Measurements from ENCODE around the gene OBP2B.
A peak's percentile ranks its signal among the peaks of the same experiment; 100 is the strongest.

Gene OBP2B

GRCh38 chr9:133199648-133200321 is 9.3 kb downstream of the OBP2B start:
- H3K27me3 ChIP-seq = peaks cover 5% of the 10 kb centered on the region; the same call in 1 of the 2 replicates

GRCh38 chr9:133195029-133195428 is 14.0 kb downstream of the OBP2B start:
- TF ChIP-seq CTCF (IDR thresholded peaks at IDR 0.05; ENCODE audit: low read depth, low read length) = no peak
- H3K4me3 ChIP-seq (ENCODE audit: low read depth, low read length) = no peak overlapping the region
- 0 out of 2 replicates have a peak, but pooled peaks cover 3% of the 10 kb centered on the region for H3K9me3 ChIP-seq
- peaks cover 3% of the 10 kb centered on the region; the same call in 1 of the 2 replicates for H3K27me3 ChIP-seq
- DNase-seq = no peak
- H3K36me3 ChIP-seq = no peaks in the 10 kb centered on the region
- no peaks in the 10 kb centered on the region for H3K4me1 ChIP-seq

More at GRCh38 chr9:133199648-133200321, 9.3 kb downstream of the OBP2B start:
- no peaks in the 10 kb centered on the region for H3K4me1 ChIP-seq
- DNase-seq = no peak
- no peak overlapping the region for H3K4me3 ChIP-seq (ENCODE audit: low read depth, low read length)
- no peaks in the 10 kb centered on the region for H3K36me3 ChIP-seq
- no peak for TF ChIP-seq CTCF (IDR thresholded peaks at IDR 0.05; ENCODE audit: low read depth, low read length)
- no peaks in the 10 kb centered on the region for H3K9me3 ChIP-seq

- no peak for DNase-seq
- H3K36me3 ChIP-seq = no peaks in the 10 kb centered on the region
- H3K27me3 ChIP-seq = no peaks in the 10 kb centered on the region
- no peak for TF ChIP-seq CTCF (IDR thresholded peaks at IDR 0.05; ENCODE audit: low read depth, low read length)
- 0 out of 2 replicates have a peak, but pooled peaks cover 3% of the 10 kb centered on the region for H3K9me3 ChIP-seq
- no peaks in the 10 kb centered on the region for H3K4me1 ChIP-seq
- no peak overlapping the region for H3K4me3 ChIP-seq (ENCODE audit: low read depth, low read length)
Observed at GRCh38 chr9:133194597-133194996, 14.5 kb downstream of the OBP2B start.

GRCh38 chr9:133191989-133192388 is 17.1 kb downstream of the OBP2B start:
- Histone ChIP-seq H3K27me3 (peaks cover 11% of the 10 kb centered on the region), H3K9me3 (0 out of 2 replicates have a peak, but pooled peaks cover 3% of the 10 kb centered on the region), H3K36me3 (no peaks in the 10 kb centered on the region), H3K4me1 (peaks cover 7% of the 10 kb centered on the region; the same call in 1 of the 2 replicates), H3K4me3 (ENCODE audit: low read depth, low read length) (no peak overlapping the region)
- DNase-seq = no peak
- no peak for TF ChIP-seq CTCF (IDR thresholded peaks at IDR 0.05; ENCODE audit: low read depth, low read length)

- Histone ChIP-seq H3K4me1 (peaks cover 7% of the 10 kb centered on the region; the same call in 1 of the 2 replicates), H3K9me3 (0 out of 2 replicates have a peak, but pooled peaks cover 3% of the 10 kb centered on the region), H3K27me3 (peaks cover 14% of the 10 kb centered on the region), H3K4me3 (ENCODE audit: low read depth, low read length) (no peak overlapping the region), H3K36me3 (no peaks in the 10 kb centered on the region)
- DNase-seq = no peak
- TF ChIP-seq CTCF (IDR thresholded peaks at IDR 0.05; ENCODE audit: low read depth, low read length) = no peak
Observed at GRCh38 chr9:133189826-133190225, 19.2 kb downstream of the OBP2B start.

- no peak overlapping the region for H3K4me3 ChIP-seq (ENCODE audit: low read depth, low read length)
- peaks cover 7% of the 10 kb centered on the region; the same call in 1 of the 2 replicates for H3K4me1 ChIP-seq
- H3K36me3 ChIP-seq = no peaks in the 10 kb centered on the region
- peak; percentile 58 for DNase-seq
- TF ChIP-seq CTCF (IDR thresholded peaks at IDR 0.05; ENCODE audit: low read depth, low read length) = no peak
- H3K27me3 ChIP-seq = peaks cover 16% of the 10 kb centered on the region
- no peaks in the 10 kb centered on the region for H3K9me3 ChIP-seq
Observed at GRCh38 chr9:133188843-133189180, 20.2 kb downstream of the OBP2B start.

Measured in BE2C (cell line).